ENCODE results near the gene ST3GAL3. TPM values are rescaled to one million over a fixed set of nuclear protein-coding genes. Genes with fewer than 3 reads are reported as not detected.

Gene ST3GAL3
- total RNA-seq, 1 donor from 2014 or later: 34.3 TPM

DNA sequence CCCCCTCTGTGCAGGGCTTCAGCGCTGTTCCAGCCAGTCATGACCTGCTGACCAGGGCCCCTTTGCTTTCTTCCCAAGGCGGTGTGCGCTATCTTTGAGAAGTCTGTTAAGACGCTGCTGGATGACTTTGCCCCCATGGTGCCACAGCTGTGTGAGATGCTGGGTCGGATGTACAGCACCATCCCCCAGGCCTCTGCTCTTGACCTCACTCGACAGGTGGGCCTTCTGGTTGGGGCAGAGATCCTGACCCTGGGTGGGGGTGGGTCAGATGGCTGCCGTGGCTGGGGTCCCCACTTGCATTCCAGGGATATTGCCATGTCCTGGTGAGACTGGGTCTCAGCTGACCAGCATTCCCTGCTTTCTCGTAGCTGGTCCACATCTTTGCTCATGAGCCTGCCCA, 253.5 kb downstream of the ST3GAL3 start:
- intact Hi-C loops (cut with DNase I): no loop called here
- no peak overlapping the region for H3K4me3 ChIP-seq
- no peaks in the 10 kb centered on the region for H3K9me3 ChIP-seq
- no peak overlapping the region for H3K27ac ChIP-seq
- peaks cover 62 to 79% of the 10 kb centered on the region in 2 donors for H3K36me3 ChIP-seq
- DNase-seq (ENCODE audit: low spot score in 2 of 2): no peak
- no peaks in the 10 kb centered on the region for H3K4me1 ChIP-seq
- H3K27me3 ChIP-seq: no peaks in the 10 kb centered on the region
- TF ChIP-seq, protein P1, sequence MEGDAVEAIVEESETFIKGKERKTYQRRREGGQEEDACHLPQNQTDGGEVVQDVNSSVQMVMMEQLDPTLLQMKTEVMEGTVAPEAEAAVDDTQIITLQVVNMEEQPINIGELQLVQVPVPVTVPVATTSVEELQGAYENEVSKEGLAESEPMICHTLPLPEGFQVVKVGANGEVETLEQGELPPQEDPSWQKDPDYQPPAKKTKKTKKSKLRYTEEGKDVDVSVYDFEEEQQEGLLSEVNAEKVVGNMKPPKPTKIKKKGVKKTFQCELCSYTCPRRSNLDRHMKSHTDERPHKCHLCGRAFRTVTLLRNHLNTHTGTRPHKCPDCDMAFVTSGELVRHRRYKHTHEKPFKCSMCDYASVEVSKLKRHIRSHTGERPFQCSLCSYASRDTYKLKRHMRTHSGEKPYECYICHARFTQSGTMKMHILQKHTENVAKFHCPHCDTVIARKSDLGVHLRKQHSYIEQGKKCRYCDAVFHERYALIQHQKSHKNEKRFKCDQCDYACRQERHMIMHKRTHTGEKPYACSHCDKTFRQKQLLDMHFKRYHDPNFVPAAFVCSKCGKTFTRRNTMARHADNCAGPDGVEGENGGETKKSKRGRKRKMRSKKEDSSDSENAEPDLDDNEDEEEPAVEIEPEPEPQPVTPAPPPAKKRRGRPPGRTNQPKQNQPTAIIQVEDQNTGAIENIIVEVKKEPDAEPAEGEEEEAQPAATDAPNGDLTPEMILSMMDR (IDR thresholded peaks at IDR 0.05): no peak

DNA sequence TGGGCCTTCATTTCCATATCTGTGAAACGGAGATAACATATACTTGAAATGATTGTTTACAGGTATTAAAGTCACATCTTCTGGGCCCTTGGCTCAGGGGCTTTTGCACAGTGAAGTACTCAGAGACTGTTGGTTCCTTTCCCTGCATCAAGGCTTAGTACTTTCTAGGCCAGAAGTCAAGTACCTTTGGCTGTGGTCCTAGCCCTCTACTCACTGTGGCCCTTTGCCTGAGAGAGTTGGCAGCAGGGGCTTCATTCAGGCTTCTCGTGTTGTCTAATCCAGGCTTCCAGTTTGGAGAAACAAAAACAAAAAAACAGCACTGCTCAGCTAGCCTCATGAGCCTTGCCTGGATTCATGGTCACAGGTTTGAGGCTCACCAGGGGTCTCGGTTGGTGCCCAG, 254.4 kb downstream of the ST3GAL3 start:
- no peak overlapping the region for H3K4me3 ChIP-seq
- H3K36me3 ChIP-seq: peaks cover 62 to 75% of the 10 kb centered on the region in 2 donors
- intact Hi-C loops (cut with DNase I): no loop called here
- no peaks in the 10 kb centered on the region for H3K27me3 ChIP-seq
- no peaks in the 10 kb centered on the region for H3K4me1 ChIP-seq
- no peak for DNase-seq (ENCODE audit: low spot score in 2 of 2)
- no peaks in the 10 kb centered on the region for H3K9me3 ChIP-seq
- TF ChIP-seq, protein P1 (IDR thresholded peaks at IDR 0.05): no peak
- H3K27ac ChIP-seq: no peak overlapping the region

DNA sequence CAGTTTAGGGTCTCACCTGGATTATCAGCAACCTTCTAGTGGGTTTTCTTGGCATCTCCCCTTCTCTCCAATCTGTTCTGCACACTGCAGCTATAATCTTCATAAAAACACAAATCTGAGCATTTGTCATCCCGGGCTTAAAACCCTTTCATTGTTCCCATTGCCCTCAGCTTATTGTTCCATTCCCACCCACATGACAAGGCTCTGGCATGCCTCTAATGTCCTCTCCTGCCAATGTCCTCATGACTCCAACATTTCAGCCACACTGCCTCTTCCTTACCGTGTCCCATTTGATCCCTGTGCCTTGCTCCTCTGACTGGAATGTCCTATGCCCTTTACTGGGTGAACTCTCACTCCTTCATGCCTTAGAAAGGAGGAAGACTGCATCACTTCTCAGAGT, 255.0 kb downstream of the ST3GAL3 start:
- no peak for DNase-seq (ENCODE audit: low spot score in 2 of 2)
- no peaks in the 10 kb centered on the region for H3K9me3 ChIP-seq
- H3K4me1 ChIP-seq: no peaks in the 10 kb centered on the region
- intact Hi-C loops (cut with DNase I): no loop called here
- H3K36me3 ChIP-seq: peaks cover 56 to 69% of the 10 kb centered on the region in 2 donors
- no peaks in the 10 kb centered on the region for H3K27me3 ChIP-seq
- TF ChIP-seq, protein P1 (IDR thresholded peaks at IDR 0.05): no peak
- H3K4me3 ChIP-seq: no peak overlapping the region
- no peak overlapping the region for H3K27ac ChIP-seq

DNA sequence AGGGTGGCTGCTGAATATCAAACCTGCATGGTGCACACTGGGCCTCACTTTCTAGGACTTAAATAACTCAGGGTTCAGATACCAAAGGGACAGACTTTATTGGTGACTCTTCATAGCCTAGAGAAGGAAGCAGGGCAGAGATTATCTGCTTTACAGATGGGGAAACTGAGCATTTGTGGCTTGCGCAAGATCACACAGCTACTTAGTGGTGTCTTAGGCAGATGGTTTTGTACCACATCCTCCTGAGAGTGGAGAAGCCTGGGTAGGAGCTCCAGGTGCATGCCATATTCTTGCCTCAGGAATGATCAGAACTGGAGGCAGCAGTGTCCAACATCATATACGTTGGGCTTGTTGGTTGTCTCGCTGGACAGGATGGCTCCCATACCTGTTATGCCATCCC, 255.7 kb downstream of the ST3GAL3 start:
- no peaks in the 10 kb centered on the region for H3K4me1 ChIP-seq
- intact Hi-C loops (cut with DNase I): no loop called here
- no peaks in the 10 kb centered on the region for H3K27me3 ChIP-seq
- TF ChIP-seq, protein P1 (IDR thresholded peaks at IDR 0.05): no peak
- H3K27ac ChIP-seq: no peak overlapping the region
- H3K36me3 ChIP-seq: peaks cover 49 to 62% of the 10 kb centered on the region in 2 donors
- no peaks in the 10 kb centered on the region for H3K9me3 ChIP-seq
- no peak for DNase-seq (ENCODE audit: low spot score in 2 of 2)
- H3K4me3 ChIP-seq: no peak overlapping the region

DNA sequence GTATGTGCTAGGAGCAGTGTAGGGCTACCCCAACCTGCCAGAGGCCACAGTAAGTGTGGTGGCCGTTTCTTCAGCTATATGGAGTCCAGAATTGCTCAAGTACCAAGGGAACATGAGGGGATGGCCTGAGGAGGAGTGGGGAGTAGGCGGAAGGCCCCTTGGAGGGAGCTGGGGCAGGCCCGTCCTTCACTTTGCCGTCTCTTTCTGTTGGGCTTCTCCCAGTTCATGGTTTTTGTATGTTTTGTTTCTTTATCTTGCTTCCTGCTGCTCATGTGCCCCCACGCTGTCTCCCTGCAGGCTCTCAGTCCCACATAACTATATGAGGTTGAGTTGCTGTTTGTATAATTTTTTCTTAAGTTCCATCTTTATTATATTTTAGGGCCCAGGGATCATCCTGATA, 256.6 kb downstream of the ST3GAL3 start:
- no peak overlapping the region for H3K27ac ChIP-seq
- no peaks in the 10 kb centered on the region for H3K4me1 ChIP-seq
- H3K9me3 ChIP-seq: no peaks in the 10 kb centered on the region
- intact Hi-C loops (cut with DNase I): no loop called here
- TF ChIP-seq, protein P1 (IDR thresholded peaks at IDR 0.05): no peak
- H3K36me3 ChIP-seq: peaks cover 40 to 53% of the 10 kb centered on the region in 2 donors
- H3K27me3 ChIP-seq: no peaks in the 10 kb centered on the region
- no peak for DNase-seq (ENCODE audit: low spot score in 2 of 2)
- H3K4me3 ChIP-seq: no peak overlapping the region

DNA sequence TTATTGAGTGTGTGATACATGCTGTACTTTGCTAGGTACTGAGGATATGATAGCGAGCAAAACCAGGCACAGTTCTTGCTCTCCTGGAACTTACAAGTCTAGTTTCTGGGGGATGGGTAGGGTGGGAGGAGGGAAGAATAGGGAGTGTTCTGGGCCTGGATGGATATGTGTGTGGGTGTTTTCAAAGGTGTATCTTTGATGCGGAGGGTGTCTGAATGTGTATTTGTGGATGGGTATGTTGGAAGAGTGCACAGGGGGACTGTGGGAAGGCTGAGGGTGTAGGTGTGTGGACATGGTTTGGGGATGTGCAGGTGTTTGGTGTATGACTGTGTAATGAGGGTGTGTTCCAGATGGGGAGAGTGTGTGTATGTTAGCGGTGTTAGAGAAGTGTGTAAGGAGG, 258.0 kb downstream of the ST3GAL3 start:
- Histone ChIP-seq H3K4me3 (no peak overlapping the region), H3K9me3 (no peaks in the 10 kb centered on the region), H3K27ac (no peak overlapping the region), H3K4me1 (peaks cover under 1 to 2% of the 10 kb centered on the region in 2 donors), H3K27me3 (no peaks in the 10 kb centered on the region), H3K36me3 (peaks cover 37 to 39% of the 10 kb centered on the region in 2 donors)
- DNase-seq (ENCODE audit: low spot score in 2 of 2): no peak
- intact Hi-C loops (cut with DNase I): no loop called here
- TF ChIP-seq, protein P1 (IDR thresholded peaks at IDR 0.05): no peak

Measured in ascending aorta (tissue), 2 donors.